GM18508 (cell line): Measurements from ENCODE around the gene BACE2.
"Not testable (repeated sequence)": the region's sequence is repeated elsewhere in the genome, so short reads cannot be mapped to it uniquely, and the experiment has no call there.

Experiments used
- ATAC-seq: cut with Tn5 transposase; IDR thresholded peaks from one replicate; pipeline ENCODE4 v1.9.1; 2021; ENCODE audit warnings: moderate number of reproducible peaks; ENCODE audit not compliant: insufficient read depth, unreplicated experiment

BACE2 gene

DNA sequence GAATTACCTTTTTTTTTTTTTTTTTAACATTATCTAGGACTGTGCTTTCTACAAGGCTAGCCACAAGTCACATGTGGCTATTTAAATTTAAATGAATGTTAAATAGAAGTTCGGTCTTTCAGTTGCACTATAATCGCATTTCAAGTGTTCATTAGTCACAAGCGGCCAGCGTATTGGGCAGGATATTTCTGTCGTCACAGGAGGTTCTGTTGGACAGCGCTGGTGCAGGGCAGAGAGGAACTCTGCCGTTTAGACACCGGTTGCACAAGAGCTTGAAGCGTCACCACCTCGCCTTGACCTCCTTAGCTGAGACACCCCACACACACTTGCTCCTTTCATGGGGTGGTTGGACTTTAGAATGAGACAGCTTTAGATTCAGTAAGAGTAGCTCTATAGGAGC is 64.1 kb downstream of the BACE2 start:
- ATAC-seq = no peak

DNA sequence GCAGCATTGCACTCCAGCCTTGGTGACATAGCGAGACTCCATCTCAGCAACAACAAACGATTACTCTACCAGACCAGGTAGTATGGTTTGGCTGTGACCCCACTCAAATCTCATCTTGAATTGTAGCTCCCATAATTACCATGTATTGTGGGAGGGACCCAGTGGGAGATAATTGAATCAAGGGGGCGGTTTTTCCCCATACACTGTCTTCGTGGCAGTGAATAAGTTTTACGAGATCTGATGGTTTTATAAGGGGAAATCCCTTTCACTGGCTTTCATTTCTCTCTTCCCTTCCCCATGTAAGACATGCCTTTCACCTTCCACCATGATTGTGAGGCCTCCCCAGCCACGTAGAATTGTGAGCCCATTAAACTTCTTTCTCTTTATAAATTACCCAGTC is 66.0 kb downstream of the BACE2 start:
- ATAC-seq = no peak

DNA sequence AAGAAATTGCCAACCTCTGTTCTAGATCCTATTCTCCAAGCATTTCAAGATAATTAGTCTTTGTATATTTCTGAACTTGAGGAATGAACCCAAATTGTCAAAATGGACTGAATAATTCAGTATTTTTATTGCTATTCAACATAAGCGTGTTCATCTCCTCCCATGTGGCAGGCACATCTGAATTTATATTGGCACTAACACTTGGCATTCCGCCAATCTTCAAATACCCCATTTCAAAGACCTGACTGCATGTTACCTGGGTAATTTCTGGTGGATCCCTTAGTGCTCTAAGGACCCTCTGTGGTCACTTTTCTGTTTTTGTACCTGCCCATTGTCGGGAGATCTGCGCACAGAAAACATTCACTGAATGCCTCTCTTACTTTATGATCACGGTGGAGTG is 66.6 kb downstream of the BACE2 start:
- ATAC-seq = no peak

GRCh38 chr21:41235201-41235600 is 67.2 kb downstream of the BACE2 start:
- ATAC-seq = no peak

DNA sequence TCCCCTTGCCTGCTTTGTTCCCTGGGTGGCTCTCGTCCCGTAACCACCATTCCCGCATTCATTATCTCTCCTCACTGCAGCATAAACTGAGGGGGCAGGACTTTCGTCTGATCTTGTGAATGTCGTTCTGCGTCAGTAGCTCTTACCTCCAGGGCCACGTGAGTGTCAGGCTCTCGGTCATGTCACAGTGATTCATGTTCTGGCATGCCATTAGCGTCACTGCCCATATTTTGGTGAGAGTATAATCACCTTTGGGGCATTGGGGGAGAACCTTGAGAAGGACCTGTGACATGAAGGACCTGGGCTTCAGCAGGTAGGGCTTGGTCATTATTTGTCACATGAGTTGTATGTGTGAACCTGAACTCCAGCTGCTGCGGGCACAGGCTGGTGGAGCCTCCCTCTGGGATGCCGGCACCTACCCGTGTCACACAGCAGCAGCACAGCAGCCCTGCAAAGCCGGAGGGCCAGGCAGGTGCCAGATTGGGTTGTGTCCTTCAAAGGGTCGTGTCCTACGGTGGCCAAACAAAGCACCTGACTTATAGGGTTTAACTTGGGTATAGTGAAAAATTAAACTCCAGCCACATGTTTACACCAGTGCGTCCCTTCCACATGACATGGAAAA is 68.5 kb downstream of the BACE2 start:
- no peak for ATAC-seq

- ATAC-seq = not testable (repeated sequence)
Observed at GRCh38 chr21:41238081-41238796, 70.3 kb downstream of the BACE2 start.

DNA sequence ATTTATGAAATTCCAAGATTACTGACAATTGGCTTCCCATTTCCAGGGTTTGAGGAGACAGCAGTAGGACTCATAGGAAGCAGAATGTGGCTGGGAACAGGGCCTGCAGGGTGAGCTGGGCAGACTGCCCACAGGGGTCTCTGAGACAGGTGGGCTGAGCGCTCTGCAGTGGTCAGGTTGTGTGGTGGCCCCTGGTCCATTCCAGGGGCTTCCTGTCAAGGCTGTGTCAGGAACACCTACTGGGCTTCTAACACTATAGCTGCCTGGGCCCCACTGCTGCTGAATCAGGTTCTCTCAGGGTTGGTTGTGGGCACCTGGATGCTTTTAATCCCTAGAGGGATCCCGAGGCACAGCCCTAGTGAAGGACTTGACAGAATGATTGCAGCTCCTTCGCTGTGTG is 72.1 kb downstream of the BACE2 start:
- no peak for ATAC-seq

DNA sequence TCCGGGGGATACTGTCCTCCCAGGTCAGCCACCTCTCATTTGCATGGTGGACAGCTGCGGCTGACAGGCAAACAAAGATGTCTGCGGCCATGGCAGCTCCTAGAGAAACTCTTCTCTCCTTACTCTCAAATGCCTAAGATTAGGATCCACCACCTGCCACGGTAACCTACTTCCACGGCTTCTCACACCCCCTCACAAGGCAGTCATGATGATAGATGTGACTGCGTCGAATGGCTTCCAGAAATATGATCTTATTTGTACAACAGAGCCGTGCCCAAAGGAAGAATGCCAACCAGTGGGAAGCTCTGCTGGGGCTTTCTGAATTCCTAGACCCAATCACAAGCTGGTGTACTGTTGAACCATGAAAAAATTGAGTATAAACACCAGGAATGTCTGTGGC is 73.4 kb downstream of the BACE2 start:
- no peak for ATAC-seq

DNA sequence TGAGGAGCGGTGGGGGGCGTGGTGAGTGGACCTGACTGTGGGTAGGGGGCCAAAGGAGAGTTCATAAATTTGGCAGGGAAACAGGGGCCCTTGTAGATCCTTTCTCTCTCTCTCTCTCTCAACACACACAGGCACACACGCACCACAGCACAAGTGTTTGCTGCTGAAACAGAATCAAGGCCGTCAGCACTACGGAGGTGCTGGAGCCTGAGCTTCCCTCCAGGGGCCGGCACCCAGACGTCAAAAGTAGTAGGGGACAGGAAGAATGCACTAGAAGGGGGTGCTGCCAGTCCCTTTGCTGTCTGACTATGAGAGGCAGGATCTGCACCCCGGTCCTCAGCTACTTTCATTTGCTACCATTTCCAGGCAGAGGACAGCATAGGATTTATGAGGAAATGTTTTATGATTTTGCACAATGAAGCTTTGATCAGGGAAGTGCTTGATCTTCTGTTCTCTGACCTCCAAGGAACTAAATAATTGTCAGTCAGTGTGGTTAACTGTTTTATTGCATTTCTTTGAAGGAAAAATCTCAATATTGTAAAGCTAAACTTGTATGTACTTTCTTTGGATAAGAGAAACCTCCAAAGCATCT is 74.4 kb downstream of the BACE2 start:
- ATAC-seq = no peak

- no peak for ATAC-seq
Observed at GRCh38 chr21:41243107-41243506, 75.1 kb downstream of the BACE2 start.

DNA sequence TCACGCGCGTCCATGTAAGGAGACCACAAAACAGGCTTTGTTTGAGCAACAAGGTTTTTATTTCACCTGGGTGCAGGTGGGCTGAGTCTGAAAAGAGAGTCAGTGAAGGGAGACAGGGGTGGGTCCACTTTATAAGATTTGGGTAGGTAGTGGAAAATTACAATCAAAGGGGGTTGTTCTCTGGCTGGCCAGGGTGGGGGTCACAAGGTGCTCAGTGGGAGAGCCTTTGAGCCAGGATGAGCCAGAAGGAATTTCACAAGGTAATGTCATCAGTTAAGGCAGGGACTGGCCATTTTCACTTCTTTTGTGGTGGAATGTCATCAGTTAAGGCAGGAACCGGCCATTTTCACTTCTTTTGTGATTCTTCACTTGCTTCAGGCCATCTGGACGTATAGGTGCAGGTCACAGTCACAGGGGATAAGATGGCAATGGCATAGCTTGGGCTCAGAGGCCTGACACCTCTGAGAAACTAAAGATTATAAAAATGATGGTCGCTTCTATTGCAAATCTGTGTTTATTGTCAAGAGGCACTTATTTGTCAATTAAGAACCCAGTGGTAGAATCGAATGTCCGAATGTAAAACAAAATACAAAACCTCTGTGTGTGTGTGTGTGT is 76.4 kb downstream of the BACE2 start:
- not testable (repeated sequence) for ATAC-seq

GRCh38 chr21:41245509-41246135 is 77.7 kb downstream of the BACE2 start:
- no peak for ATAC-seq

DNA sequence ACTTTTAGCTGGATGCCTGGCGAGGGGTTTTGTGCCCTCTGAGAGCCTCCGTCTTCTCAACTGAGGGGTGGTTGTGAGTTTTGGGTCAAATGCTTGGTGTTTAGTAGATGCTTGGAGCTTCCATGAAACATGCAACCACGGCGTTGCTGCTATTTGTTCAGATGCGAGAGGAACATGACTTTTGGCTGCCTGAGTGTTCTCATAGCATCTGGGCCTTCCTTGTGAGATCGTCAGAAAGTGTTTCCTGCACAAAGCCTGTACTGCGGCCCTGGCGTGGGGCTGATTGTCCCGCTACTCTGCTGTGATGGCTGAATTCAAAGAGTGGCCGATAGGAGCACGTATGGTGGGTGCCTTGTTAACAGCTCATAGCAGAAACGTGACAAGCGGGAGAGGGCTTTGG is 78.8 kb downstream of the BACE2 start:
- ATAC-seq = no peak

- no peak for ATAC-seq
Observed at GRCh38 chr21:41247561-41248545, 79.9 kb downstream of the BACE2 start.

DNA sequence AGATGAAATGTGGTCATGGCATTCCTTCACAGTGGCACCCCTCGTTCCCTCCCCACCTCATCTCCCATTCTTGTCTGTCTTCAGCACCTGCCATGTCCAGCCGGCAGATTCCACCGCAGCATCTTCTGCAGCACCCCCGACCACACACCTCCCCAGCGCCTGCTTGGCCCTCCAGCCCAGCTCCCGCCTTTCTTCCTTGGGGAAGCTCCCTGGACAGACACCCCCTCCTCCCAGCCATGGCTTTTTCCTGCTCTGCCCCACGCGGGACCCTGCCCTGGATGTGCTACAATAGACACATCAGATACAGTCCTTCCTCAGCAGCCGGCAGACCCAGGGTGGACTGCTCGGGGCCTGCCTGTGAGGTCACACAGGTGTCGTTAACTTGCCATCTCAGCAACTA is 81.5 kb downstream of the BACE2 start:
- no peak for ATAC-seq

DNA sequence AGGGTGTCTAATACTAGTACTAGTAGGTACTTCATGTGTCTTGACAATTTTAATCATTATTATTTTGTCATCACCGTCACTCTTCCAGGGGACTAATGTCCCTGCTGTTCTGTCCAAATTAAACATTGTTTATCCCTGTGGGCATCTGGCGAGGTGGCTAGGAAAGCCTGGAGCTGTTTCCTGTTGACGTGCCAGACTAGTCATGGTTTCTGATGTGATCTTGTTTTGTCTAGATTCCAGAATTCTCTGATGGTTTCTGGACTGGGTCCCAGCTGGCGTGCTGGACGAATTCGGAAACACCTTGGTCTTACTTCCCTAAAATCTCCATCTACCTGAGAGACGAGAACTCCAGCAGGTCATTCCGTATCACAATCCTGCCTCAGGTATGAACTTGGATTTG is 82.6 kb downstream of the BACE2 start:
- ATAC-seq = no peak

GRCh38 chr21:41251961-41252642 is 84.1 kb downstream of the BACE2 start:
- ATAC-seq = no peak

GRCh38 chr21:41254090-41254700 is 86.2 kb downstream of the BACE2 start:
- ATAC-seq = no peak

DNA sequence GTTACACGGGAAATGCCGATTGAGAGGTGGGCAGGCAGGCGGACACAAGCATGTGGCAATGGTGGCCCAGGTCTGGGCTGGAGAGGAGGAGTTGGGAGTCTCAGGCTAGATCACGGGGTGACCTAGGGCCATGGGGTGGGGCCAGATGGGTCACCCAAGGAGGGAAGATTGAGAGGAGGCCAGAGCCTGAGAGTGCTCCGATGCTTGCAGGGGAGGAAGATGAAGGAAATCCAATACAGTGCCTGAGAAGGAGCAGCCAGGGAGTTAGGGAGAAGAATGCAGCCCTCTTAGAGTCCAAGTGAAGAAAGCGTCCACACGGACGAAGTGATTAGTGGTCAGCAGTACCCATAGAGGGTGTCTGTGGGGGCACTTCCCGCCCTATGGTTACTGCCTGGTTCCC is 87.2 kb downstream of the BACE2 start:
- ATAC-seq = no peak
